RWPE2 (cell line): ENCODE results near the gene CREB3L1.
"Not testable (repeated sequence)": the region's sequence is repeated elsewhere in the genome, so short reads cannot be mapped to it uniquely, and the experiment has no call there.

Experiments used
- ATAC-seq: fragments of 200-7000 bp; cut with Tn5 transposase; 3 replicates; pipeline ENCODE4 v1.9.1; 2021; ENCODE audit warnings: low read depth
- DNase-seq: peaks from one replicate; pipeline ENCODE4 v3.0.0-alpha.2; 2020; ENCODE audit warnings: low spot score
- H3K27ac ChIP-seq: fragments of 450-650 bp; 2 replicates; pipeline ENCODE4 v1.5.1; 2017; ENCODE audit warnings: mild to moderate bottlenecking; ENCODE audit not compliant: poor library complexity, severe bottlenecking
- H3K27me3 ChIP-seq: fragments of 250-450 bp; sonication (Bioruptor Pico); 2 replicates; pipeline ENCODE4 v1.5.1; 2021; ENCODE audit warnings: mild to moderate bottlenecking, moderate library complexity; ENCODE audit not compliant: insufficient read depth, poor library complexity, severe bottlenecking
- H3K36me3 ChIP-seq: fragments of 250-450 bp; sonication (Bioruptor Pico); 2 replicates; pipeline ENCODE4 v1.5.1; 2020; ENCODE audit warnings: low read depth, mild to moderate bottlenecking, moderate library complexity
- H3K4me1 ChIP-seq: fragments of 250-450 bp; sonication (Bioruptor Pico); 2 replicates; pipeline ENCODE4 v1.5.1; 2021; ENCODE audit warnings: mild to moderate bottlenecking, moderate library complexity; ENCODE audit not compliant: insufficient read depth, poor library complexity, severe bottlenecking
- H3K4me3 ChIP-seq: fragments of 250-450 bp; sonication (Bioruptor Pico); 2 replicates; pipeline ENCODE4 v1.5.1; 2021; ENCODE audit warnings: mild to moderate bottlenecking, moderate library complexity; ENCODE audit not compliant: severe bottlenecking
- H3K9me3 ChIP-seq: fragments of 250-450 bp; sonication (Bioruptor Pico); 2 replicates; pipeline ENCODE4 v1.5.1; 2021; ENCODE audit warnings: mild to moderate bottlenecking, moderate library complexity; ENCODE audit not compliant: severe bottlenecking
- CTCF ChIP-seq: fragments of 450-650 bp; IDR thresholded peaks from one replicate; pipeline ENCODE4 v1.5.1; 2017; ENCODE audit warnings: mild to moderate bottlenecking, moderate library complexity; ENCODE audit not compliant: poor library complexity, severe bottlenecking

Gene CREB3L1

GRCh38 chr11:46256540-46257001 is 20.9 kb upstream of the CREB3L1 start:
- DNase-seq (no peak), ATAC-seq (no peak)
- H3K4me3 ChIP-seq, result no peak overlapping the region
- no peak for TF ChIP-seq CTCF
- H3K4me1 ChIP-seq, result no peaks in the 10 kb centered on the region
- no peak overlapping the region for H3K27ac ChIP-seq
- no peaks in the 10 kb centered on the region for H3K9me3 ChIP-seq
- no peaks in the 10 kb centered on the region for H3K36me3 ChIP-seq
- no peaks in the 10 kb centered on the region for H3K27me3 ChIP-seq

- H3K36me3 ChIP-seq, result not testable (repeated sequence)
These were observed 18.1 kb upstream of the CREB3L1 start for GRCh38 chr11:46259347-46259746.

GRCh38 chr11:46259971-46260560 is 17.4 kb upstream of the CREB3L1 start:
- DNase-seq, result no peak
- no peak for TF ChIP-seq CTCF

More at GRCh38 chr11:46259347-46259746, 18.1 kb upstream of the CREB3L1 start:
- ATAC-seq, H3K4me1 ChIP-seq, H3K27me3 ChIP-seq, H3K27ac ChIP-seq, H3K4me3 ChIP-seq, DNase-seq, H3K9me3 ChIP-seq: not testable (repeated sequence)

GRCh38 chr11:46263120-46263519 is 14.3 kb upstream of the CREB3L1 start:
- Histone ChIP-seq H3K9me3 (no peaks in the 10 kb centered on the region), H3K27me3 (no peaks in the 10 kb centered on the region), H3K4me1 (no peaks in the 10 kb centered on the region), H3K4me3 (no peak overlapping the region), H3K27ac (no peak overlapping the region), H3K36me3 (no peaks in the 10 kb centered on the region)
- TF ChIP-seq CTCF, result no peak
- DNase-seq (no peak), ATAC-seq (no peak)

More at GRCh38 chr11:46259971-46260560, 17.4 kb upstream of the CREB3L1 start:
- no peak overlapping the region for H3K27ac ChIP-seq
- no peaks in the 10 kb centered on the region for H3K4me1 ChIP-seq
- no peaks in the 10 kb centered on the region for H3K27me3 ChIP-seq
- no peak for ATAC-seq
- no peaks in the 10 kb centered on the region for H3K36me3 ChIP-seq
- H3K9me3 ChIP-seq, result no peaks in the 10 kb centered on the region
- H3K4me3 ChIP-seq, result no peak overlapping the region

- H3K4me3 ChIP-seq, result no peak overlapping the region
- no peak for TF ChIP-seq CTCF
- DNase-seq, result no peak
- no peaks in the 10 kb centered on the region for H3K4me1 ChIP-seq
- H3K9me3 ChIP-seq, result no peaks in the 10 kb centered on the region
- ATAC-seq, result no peak
- H3K27ac ChIP-seq, result no peak overlapping the region
- no peaks in the 10 kb centered on the region for H3K27me3 ChIP-seq
- H3K36me3 ChIP-seq, result no peaks in the 10 kb centered on the region
These were observed 13.4 kb upstream of the CREB3L1 start for GRCh38 chr11:46264030-46264429.
